Stimulated activated CD4-positive, alpha-beta T cell treated with anti-CD3 and anti-CD28 coated beads, Interleukin-1b, Interleukin-23, amount 100 ng/mL, for 4 hours (primary cell): ENCODE measurements around the gene MYO15B.

Experiments used
- DNase-seq, 2 donors: peaks; one replicate each; pipeline ENCODE4 v3.0.0-alpha.2; 2020; ENCODE audit warnings: low read depth in 2 of 2

The MYO15B gene

GRCh38 chr17:75587675-75588595, at the start of gene MYO15B:
MYO15B (plus strand) TSS chr17:75587800; CDS start chr17:75588058, 258 bp downstream.
- peak; percentile 38 to 54 for DNase-seq

- DNase-seq, result no peak
Observed at GRCh38 chr17:75539967-75540729, 47.5 kb upstream of the MYO15B start.

DNA sequence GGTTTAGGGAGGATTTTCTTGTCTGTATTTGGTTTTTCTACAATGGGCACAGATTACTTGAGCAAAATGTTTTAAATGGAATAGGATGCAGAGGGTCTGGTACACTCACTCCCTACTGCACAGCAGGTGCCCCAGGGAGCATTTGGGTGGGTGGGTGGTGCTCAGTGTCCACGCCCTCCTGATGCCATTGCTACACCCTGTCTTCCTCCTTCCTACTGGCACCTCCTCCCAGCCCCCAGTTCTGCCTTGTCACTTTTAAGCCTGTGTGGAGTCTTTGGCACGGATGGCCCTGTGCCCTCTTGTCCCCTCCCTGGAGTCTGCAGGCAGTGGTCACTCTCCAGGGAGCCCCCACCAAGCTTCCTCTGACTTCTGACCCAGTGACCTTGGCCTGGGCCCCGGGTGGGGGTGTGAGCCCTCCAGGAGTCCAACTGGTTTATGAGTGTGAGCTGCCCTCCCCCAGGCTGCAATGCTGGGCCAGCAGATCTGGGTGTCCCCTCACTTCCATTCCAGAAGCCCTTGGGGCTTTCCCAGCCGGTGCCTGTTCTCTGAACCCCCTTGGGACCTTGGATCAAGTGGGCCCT, 46.6 kb upstream of the MYO15B start:
- no peak for DNase-seq

DNA sequence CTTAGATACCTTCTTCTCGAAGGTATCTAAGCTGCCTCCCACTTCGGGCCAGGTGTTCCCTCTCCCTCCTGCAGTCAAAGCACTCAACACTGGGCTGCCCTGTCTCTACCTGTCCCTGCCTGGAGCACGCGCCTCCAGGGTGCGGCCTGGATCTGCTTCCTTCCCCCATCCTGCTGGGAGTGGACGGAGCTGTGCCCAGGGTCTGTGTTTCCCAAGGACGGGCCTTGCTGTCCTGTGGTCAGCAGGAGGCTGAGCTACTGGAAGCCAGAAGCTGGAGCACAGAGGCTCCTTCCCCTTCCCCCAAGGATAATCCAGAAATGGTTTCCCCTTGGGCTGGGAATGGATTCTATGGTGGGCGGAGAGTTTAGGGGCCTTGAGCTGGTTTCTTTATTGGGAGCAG, 45.4 kb upstream of the MYO15B start:
- no peak for DNase-seq

GRCh38 chr17:75542728-75543336, 44.8 kb upstream of the MYO15B start:
- DNase-seq, result no peak

DNA sequence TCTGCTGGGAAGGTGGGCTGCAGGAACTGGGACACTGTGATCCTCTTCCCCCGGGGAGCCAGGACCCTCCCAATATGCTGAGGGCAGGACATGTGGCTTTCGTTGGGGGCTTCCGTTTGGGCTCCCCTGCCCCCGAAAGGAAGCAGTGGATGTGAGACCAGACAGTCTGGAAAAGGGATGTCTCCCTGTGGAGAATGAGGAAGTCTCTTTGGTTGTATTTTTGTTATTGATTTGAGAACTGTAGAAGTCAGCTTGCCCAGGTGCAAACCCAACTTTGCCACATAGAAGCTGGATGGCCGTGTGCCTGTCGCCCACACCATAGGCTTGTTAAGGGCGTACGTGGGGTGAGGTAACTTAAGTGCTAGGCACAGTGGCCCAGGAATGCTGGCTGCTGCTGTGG, 43.4 kb upstream of the MYO15B start:
- no peak for DNase-seq

DNA sequence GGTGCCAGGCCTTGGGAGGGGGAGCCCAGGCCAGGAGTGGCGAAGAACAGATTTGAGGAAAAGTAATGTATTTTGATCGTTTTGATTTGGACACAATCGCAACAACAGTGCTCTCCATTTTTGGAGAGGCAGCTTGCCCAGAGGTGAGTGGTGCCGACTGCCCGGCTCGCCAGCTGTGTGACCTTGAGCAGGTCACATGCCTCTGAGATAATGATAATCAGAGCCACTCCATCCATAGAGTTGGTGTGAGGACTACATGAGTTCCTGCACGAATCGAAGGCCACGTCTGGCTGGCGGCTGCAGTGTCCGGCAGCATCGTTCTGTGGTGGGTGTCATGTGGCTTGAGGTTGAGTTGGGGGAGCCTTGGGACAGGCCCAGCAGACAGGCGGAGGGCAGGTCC, 41.4 kb upstream of the MYO15B start:
- DNase-seq, result no peak

- DNase-seq, result no peak
Observed at GRCh38 chr17:75547091-75547490, 40.5 kb upstream of the MYO15B start.

- no peak for DNase-seq
Observed at GRCh38 chr17:75548813-75549212, 38.8 kb upstream of the MYO15B start.

DNA sequence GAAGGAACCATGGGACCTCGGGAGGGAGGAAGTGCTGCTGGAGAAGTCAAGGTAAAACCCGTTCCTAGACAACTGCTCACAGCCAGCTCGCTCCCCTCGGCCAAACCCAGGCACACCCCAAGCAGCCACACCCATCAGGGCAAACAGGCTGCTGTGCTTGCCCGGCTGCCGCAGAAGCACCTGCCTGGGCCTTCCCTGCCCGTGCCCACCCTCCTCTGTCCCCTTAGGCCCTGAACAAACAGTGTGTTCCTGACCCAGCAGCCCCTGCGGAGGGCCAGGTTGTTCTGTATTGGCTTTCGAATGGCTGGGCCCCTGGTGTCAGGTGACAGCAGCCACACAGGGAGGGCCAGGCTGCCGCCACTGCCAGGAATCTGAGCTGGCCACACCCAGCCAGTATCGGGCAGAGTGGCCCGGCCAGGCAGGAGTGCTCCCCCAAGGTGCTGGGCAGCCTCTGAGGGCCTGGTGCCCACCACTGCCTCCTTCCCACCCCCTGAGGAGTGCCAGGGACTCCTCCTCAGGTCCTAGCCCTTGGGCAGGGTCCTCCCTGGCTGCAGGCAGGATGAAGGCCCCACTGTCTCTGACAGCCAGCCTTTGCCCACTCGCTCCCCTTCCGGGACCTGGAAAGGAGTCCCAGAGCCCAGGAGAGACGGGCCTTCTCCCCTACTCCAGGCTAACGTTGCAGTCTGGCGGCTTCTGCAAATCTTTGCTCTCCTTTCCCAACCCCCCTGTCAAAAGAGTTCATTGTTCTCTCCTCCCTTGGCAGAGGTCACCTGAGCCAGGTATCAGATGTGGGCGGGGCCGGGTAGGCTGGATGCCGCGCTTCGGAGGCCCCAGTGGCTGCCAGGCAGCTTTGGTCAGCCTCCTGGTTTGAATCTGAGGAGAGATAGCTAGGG, 38.1 kb upstream of the MYO15B start:
- no peak for DNase-seq

- DNase-seq, result no peak
Observed at GRCh38 chr17:75550139-75550465, 37.5 kb upstream of the MYO15B start.

DNA sequence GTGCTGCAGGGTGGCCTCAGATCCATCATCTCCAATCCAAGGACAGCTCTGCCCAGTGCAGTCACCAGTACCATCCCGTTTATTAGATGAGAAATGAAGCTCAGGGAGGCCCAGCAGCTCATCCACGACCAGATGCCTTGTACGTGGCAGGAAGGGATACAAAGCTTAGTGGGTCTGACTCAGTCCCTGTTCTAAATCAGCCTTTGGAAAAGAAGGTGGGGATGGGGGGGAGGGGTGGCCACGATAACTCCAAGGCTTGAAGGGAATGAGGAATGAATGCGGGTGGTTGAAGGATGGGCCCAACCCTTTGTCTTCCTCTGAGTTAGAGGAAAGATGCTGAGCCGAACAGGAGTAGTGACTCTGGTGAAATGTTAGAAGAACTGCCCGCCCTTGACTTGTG, 36.3 kb upstream of the MYO15B start:
- DNase-seq, result no peak

DNA sequence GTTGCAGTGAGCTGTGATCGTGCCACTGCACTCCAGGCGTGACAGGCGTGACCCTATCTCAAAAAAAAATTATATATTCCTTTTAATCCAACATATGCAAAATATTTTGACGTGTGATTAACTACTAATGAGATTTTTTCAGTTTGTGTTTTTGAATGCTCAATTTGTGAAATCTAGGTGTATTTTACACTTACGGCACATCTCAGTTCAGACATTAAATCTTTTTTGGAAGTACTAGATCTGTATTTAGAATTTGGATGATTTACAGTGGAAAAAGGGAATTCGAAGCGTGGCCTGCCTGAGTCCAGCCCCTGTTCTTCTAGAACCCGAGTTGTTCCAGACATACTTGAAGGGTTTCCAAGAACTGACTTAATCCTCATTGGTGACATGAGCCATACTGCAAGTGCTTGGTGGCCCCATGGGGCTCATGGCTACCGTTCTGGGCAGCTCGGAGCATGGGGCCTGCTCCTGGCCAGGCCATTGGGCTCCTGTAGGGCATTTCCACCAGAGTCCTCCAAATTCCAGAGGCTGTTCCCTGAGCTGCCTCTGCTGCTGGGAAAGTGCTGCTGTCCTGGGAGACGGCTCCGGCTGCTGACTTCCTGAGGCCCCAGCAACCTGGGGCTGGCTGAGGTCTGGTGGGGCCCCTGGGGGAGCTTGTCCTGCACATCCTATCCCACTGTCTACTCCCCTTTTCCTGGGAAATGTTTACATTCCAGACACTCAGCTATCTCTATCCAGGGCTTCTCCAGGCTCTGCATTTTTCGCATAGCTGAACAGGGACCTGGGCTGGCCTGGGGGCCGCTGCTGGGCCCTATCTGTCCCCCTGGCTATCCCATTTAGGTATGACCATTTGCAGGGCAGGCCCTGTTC, 34.9 kb upstream of the MYO15B start:
- DNase-seq, result no peak

DNA sequence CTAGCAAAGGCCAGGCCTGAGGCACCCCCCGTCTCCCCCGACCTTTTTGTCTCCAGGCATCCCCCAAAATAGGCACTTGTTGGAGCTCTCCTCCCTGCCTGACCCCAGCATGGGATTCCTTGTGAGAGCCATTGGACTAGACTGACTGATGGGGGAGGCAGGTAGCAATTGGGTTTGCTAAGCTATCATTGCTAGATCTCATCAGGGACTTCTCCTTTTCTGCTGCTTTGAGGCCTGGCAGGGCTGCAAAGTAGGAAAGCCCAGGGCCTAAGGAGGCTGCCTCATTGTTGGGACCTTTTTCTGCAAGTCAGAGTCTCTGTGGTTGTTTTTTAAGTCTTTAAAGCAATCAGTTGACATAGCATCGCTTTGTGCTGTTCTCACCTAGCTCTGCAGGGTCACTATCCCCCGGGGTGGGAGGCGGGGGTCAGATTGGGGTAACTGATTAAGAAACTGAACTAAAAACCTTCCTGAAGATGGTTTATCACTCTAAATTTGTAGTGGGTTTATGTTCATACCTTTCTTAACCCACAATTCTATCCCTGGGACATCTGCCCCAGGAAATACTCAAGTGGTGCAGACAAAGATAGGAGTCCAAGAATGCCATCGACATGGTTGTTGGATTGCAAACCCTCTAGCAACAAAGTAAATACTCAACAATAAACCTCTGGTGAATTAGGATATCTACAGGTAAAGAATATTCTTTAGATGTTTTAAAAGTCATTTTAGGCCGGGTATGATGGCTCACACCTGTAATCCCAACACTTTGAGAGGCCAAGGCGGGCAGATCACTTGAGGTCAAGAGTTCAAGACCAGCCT, 34.1 kb upstream of the MYO15B start:
- no peak for DNase-seq

- DNase-seq, result no peak
Observed at GRCh38 chr17:75555679-75556153, 31.9 kb upstream of the MYO15B start.

DNA sequence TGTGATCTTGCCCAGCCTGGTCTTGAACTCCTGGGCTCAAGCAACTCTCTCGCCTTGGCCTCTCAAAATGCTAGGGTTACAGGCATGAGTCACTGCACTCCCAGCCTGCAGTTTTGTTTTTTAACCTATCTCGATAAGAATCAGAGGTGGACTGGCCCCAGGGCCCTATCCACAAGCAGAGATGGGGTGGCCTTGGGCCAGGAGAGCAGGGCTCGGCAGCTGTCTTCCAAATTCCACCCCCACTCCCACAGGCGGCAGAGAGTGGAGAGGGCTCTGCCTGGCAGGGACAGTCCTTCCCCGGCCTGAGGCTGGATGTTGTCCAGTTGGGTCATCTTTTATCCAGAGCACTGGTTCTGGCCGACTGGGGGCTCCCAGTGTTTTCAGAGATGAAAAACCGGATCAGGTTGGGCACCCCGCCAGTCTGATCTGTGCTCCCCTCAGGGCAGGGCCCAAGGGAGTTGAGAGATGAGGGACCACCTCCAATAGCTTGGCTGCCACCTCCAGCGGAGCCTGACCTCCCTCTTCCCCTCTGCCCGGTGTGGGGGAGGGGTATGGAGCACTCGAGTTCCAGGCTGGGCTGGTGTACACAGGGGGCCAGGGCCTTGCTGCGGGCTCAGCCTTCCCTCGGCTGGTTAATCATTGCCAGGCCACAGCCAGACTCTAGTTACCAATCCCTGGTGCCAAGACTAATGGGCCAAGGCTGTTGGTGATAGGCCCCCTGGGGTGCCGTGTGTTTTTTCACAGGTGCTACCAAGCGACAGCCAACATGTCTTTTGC, 30.3 kb upstream of the MYO15B start:
- no peak for DNase-seq

DNA sequence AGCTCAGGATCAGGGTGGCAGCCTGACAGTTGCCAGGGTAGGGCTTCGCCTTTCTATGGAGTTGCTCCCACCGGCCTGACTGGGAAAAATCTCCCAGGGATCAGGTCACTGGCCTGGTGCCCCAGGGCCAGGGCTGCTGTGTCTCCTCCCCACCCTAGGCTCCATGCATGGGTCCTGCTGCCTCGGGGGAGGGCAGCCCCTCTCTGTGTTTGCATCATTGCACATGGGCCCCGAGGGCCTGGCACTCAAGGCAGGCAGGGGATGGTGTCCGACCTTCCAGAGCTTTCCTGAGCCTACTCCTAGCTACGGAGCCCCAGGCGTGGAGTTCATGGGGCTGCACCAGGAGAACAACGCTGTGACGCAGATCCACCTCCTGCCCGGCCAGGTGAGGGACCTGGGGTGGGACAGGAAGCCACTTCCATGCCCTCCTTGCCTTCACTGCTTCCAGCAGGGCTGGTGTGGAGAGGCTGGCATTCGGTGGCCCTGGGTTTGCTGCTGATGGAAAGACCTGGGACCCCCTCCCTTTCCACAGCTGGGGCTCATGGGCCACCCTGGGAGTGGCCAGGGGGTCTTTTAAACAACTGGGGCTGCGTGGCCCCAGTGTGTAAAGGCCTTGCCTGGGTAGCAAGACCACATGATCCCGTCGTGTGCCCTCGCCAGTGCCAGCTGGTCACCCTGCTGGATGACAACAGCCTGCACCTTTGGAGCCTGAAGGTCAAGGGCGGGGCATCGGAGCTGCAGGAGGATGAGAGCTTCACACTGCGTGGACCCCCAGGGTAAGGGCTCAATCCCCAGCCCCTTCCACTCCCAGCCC, 29.5 kb upstream of the MYO15B start:
- no peak for DNase-seq
